ENCODE results near the gene ZDHHC7.

DNA sequence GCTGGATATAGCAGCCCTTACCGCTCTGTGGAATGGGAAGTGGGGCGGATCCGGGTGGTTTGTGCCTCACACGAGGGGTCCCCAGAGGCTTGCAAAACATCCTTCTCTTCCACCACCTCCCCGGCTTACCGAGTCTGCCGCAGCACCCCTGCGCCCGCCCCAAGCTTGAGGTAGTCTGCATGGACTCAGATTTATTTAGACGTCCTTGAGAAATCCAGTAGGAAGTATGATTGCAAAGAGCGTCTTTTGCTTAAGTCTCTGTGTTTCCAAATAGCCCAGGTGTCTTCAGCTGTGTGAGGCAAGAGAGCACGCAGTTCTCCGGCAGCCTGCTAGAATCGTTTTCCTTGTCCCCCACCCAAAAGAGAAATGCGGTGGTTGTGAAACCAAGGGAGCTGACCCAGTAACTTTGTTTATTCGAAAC lies 18.7 kb upstream of the ZDHHC7 start:
- TF ChIP-seq POLR2A (IDR thresholded peaks at IDR 0.05; ENCODE audit: low read length) = no peak
- no peak for TF ChIP-seq GATA1 (IDR thresholded peaks at IDR 0.05; ENCODE audit: low read depth, low read length)

All from erythroblast (primary cell).